K562 (cell line): ENCODE measurements around the gene GMPR. TPM values are rescaled to one million over a fixed set of nuclear protein-coding genes. Genes with fewer than 3 reads are reported as not detected.
A peak's percentile ranks its signal among the peaks of the same experiment; 100 is the strongest.

Experiments
- FOXA1 ChIP-seq: fragments of 450-650 bp; IDR thresholded peaks from 2 replicates; pipeline ENCODE4 v1.6.1; 2016; ENCODE audit warnings: mild to moderate bottlenecking, borderline replicate concordance
- GATA2 ChIP-seq: sonication (generic); formaldehyde crosslinking; IDR thresholded peaks from 2 replicates; pipeline ENCODE4 v1.4.0; 2020; ENCODE audit warnings: mild to moderate bottlenecking, missing genetic modification reagents
- MCM7 ChIP-seq, 2 experiments: fragments of 450-650 bp; IDR thresholded peaks; 2 replicates each; pipeline ENCODE4 v1.6.1; 2016 to 2018
- NELFE ChIP-seq: IDR thresholded peaks from 2 replicates; pipeline ENCODE4 v1.6.1; 2011; ENCODE audit warnings: mild to moderate bottlenecking; ENCODE audit not compliant: insufficient read depth, insufficient read length
- NR2C2 ChIP-seq, 2 experiments: fragments of 200-800 bp in 1 of 2; sonication (Bioruptor generic) in 1 of 2; sonication (generic) in 1 of 2; formaldehyde crosslinking in 1 of 2; IDR thresholded peaks; 2 replicates each; pipeline versions ENCODE4 v1.6.1 to v1.8.0; 2016 to 2022; ENCODE audit warnings: mild to moderate bottlenecking in 1 of 2, missing compliant biosample characterization in 1 of 2, missing genetic modification characterization in 1 of 2, missing genetic modification reagents in 1 of 2
- OTX1 ChIP-seq: fragments of 450-650 bp; formaldehyde crosslinking; IDR thresholded peaks from 2 replicates; pipeline ENCODE4 v1.4.0; 2022; ENCODE audit warnings: mild to moderate bottlenecking
- PHB ChIP-seq: fragments of 250-450 bp; sonication (Bioruptor Pico); IDR thresholded peaks from 2 replicates; pipeline ENCODE4 v1.5.0; 2021
- PHTF2 ChIP-seq: fragments of 250-450 bp; sonication (Bioruptor Pico); IDR thresholded peaks from 2 replicates; pipeline ENCODE4 v1.5.0; 2021; ENCODE audit warnings: mild to moderate bottlenecking
- SMARCE1 ChIP-seq: fragments of 450-650 bp; IDR thresholded peaks from 2 replicates; pipeline ENCODE4 v1.7.1; 2016; ENCODE audit warnings: mild to moderate bottlenecking
- SRSF3 ChIP-seq: fragments of 200-400 bp; formaldehyde crosslinking; IDR thresholded peaks from 2 replicates; pipeline ENCODE4 v1.6.1; 2016; ENCODE audit warnings: mild to moderate bottlenecking, low read length, moderate library complexity; ENCODE audit not compliant: insufficient read depth
- TCFL5 ChIP-seq: fragments of 250-450 bp; sonication (Bioruptor Pico); conservative IDR thresholded peaks from 2 replicates; pipeline ENCODE4 v1.6.1; 2021; ENCODE audit warnings: mild to moderate bottlenecking, moderate library complexity, matching md5 sums
- U2AF1 ChIP-seq: fragments of 200-400 bp; formaldehyde crosslinking; optimal IDR thresholded peaks from 2 replicates; pipeline ENCODE3; 2017; ENCODE audit warnings: mild to moderate bottlenecking, low read depth, low read length, moderate library complexity
- ZKSCAN3 ChIP-seq: fragments of 250-450 bp; sonication (Bioruptor Pico); IDR thresholded peaks from 2 replicates; pipeline ENCODE4 v1.4.0; 2020
- ZNF133 ChIP-seq: fragments of 250-450 bp; sonication (Bioruptor Pico); IDR thresholded peaks from 2 replicates; pipeline ENCODE4 v1.4.0; 2020; ENCODE audit warnings: mild to moderate bottlenecking
- ZNF224 ChIP-seq: sonication (generic); formaldehyde crosslinking; IDR thresholded peaks from 2 replicates; pipeline ENCODE4 v1.8.0; 2022; ENCODE audit warnings: mild to moderate bottlenecking, missing genetic modification reagents
- polyA plus RNA-seq, 8 experiments: library from polyadenylated mRNA; depleted of rRNA in 4 of 8; stranded (reverse) in 5 of 8; unstranded in 3 of 8; fragments of >200 nt; fragmentation: Nextera tagmentation in 2 of 8; fragmentation: Illumina TruSeq in 1 of 8; extraction: Ambion mirVana in 2 of 8; extraction: Trizol in 1 of 8; gene quantifications; 2 replicates each; pipeline versions ENCODE4 v1.2.1 to v1.2.3, GENCODE V29; 2011 to 2014; ENCODE audit warnings: inconsistent platforms in 1 of 8, missing spikeins in 1 of 8
- total RNA-seq, 7 experiments: library from RNA; depleted of rRNA in 6 of 7; stranded (reverse); fragments of >200 nt in 6 of 7; fragmentation: Illumina TruSeq in 2 of 7; extraction: Trizol in 2 of 7; gene quantifications; 2 replicates each; pipeline versions ENCODE4 v1.2.1 to v1.2.3, GENCODE V29; 2011 to 2021; ENCODE audit warnings: low replicate concordance in 1 of 7
- TF ChIP-seq, protein P1 (sequence below), 2 experiments: fragments of 450-650 bp; formaldehyde crosslinking in 1 of 2; IDR thresholded peaks; 2 replicates each; pipeline versions ENCODE4 v1.4.0 to v1.6.1; 2014 to 2020; ENCODE audit warnings: mild to moderate bottlenecking in 2 of 2, borderline replicate concordance in 1 of 2, low read depth in 1 of 2
- TF ChIP-seq, protein P2 (sequence below): fragments of 250-450 bp; sonication (Bioruptor Pico); IDR thresholded peaks from 2 replicates; pipeline ENCODE4 v1.4.0; 2020; ENCODE audit warnings: mild to moderate bottlenecking
- TF ChIP-seq, protein P3 (sequence below): fragments of 450-650 bp; IDR thresholded peaks from 2 replicates; pipeline ENCODE4 v1.6.1; 2016; ENCODE audit warnings: low read depth, mild to moderate bottlenecking, moderate library complexity
- TF ChIP-seq, protein P4 (sequence below): IDR thresholded peaks from 3 replicates; pipeline ENCODE4 v1.6.1; 2011; ENCODE audit warnings: borderline replicate concordance, mild to moderate bottlenecking; ENCODE audit not compliant: insufficient read length, insufficient read depth

The GMPR gene
- total and polyA plus RNA-seq, 9 of the 15 experiments (the other 6 are each of a cell fraction or from before 2014, with no cell fraction given) = 34.6 to 83.7 (median 49.8) TPM

DNA sequence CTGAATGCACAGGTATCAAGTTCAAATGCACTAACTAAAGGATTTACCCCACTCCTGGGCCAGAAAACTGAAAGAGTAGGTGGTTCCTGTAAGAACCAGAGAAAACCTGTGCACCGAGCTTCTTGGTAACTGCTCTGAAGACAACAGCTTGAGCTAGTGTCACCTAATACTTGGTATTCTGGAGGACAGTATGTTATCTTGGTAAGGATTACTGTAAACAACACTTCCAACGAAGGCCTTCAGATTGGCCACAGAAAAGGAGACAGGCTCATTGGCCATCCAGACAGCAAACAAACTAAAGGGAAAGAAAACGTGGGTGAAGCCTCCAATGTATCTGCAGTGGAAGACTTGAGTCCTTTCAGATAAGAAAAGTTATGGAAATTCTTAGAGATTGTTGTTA is 61.5 kb downstream of the GMPR start (continued):
- TF ChIP-seq SMARCE1 (no peak), SRSF3 (no peak), ZNF224 (CRISPR knock-in tag) (no peak), FOXA1 (no peak), ZNF133 (CRISPR knock-in tag) (no peak), TCFL5 (CRISPR knock-in tag) (no peak), NR2C2 (CRISPR knock-in tag; IDR thresholded peaks at IDR 0.05) (no peak), NR2C2 (tag; IDR thresholded peaks at IDR 0.05) (0 out of 2 replicates have a peak, but pooled peaks have one; percentile 18), GATA2 (CRISPR knock-in tag) (no peak), PHTF2 (CRISPR knock-in tag) (no peak), ZKSCAN3 (no peak), U2AF1 (no peak), NELFE (no peak), PHB (CRISPR knock-in tag) (no peak), MCM7 (IDR thresholded peaks at IDR 0.05) (no peak), OTX1 (no peak)
- TF ChIP-seq, protein P1, sequence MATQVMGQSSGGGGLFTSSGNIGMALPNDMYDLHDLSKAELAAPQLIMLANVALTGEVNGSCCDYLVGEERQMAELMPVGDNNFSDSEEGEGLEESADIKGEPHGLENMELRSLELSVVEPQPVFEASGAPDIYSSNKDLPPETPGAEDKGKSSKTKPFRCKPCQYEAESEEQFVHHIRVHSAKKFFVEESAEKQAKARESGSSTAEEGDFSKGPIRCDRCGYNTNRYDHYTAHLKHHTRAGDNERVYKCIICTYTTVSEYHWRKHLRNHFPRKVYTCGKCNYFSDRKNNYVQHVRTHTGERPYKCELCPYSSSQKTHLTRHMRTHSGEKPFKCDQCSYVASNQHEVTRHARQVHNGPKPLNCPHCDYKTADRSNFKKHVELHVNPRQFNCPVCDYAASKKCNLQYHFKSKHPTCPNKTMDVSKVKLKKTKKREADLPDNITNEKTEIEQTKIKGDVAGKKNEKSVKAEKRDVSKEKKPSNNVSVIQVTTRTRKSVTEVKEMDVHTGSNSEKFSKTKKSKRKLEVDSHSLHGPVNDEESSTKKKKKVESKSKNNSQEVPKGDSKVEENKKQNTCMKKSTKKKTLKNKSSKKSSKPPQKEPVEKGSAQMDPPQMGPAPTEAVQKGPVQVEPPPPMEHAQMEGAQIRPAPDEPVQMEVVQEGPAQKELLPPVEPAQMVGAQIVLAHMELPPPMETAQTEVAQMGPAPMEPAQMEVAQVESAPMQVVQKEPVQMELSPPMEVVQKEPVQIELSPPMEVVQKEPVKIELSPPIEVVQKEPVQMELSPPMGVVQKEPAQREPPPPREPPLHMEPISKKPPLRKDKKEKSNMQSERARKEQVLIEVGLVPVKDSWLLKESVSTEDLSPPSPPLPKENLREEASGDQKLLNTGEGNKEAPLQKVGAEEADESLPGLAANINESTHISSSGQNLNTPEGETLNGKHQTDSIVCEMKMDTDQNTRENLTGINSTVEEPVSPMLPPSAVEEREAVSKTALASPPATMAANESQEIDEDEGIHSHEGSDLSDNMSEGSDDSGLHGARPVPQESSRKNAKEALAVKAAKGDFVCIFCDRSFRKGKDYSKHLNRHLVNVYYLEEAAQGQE (IDR thresholded peaks at IDR 0.05; ENCODE audit: borderline replicate concordance) = peak; percentile 37
- TF ChIP-seq, protein P1 (CRISPR knock-in tag; IDR thresholded peaks at IDR 0.05; ENCODE audit: low read depth) = no peak
- TF ChIP-seq, protein P2, sequence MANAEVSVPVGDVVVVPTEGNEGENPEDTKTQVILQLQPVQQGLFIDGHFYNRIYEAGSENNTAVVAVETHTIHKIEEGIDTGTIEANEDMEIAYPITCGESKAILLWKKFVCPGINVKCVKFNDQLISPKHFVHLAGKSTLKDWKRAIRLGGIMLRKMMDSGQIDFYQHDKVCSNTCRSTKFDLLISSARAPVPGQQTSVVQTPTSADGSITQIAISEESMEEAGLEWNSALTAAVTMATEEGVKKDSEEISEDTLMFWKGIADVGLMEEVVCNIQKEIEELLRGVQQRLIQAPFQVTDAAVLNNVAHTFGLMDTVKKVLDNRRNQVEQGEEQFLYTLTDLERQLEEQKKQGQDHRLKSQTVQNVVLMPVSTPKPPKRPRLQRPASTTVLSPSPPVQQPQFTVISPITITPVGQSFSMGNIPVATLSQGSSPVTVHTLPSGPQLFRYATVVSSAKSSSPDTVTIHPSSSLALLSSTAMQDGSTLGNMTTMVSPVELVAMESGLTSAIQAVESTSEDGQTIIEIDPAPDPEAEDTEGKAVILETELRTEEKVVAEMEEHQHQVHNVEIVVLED (CRISPR knock-in tag) = no peak
- TF ChIP-seq, protein P3, sequence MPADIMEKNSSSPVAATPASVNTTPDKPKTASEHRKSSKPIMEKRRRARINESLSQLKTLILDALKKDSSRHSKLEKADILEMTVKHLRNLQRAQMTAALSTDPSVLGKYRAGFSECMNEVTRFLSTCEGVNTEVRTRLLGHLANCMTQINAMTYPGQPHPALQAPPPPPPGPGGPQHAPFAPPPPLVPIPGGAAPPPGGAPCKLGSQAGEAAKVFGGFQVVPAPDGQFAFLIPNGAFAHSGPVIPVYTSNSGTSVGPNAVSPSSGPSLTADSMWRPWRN = no peak
- TF ChIP-seq, protein P4, sequence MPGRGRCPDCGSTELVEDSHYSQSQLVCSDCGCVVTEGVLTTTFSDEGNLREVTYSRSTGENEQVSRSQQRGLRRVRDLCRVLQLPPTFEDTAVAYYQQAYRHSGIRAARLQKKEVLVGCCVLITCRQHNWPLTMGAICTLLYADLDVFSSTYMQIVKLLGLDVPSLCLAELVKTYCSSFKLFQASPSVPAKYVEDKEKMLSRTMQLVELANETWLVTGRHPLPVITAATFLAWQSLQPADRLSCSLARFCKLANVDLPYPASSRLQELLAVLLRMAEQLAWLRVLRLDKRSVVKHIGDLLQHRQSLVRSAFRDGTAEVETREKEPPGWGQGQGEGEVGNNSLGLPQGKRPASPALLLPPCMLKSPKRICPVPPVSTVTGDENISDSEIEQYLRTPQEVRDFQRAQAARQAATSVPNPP = no peak
